ENCODE results near the gene ATP6V1G2. TPM values are rescaled to one million over a fixed set of nuclear protein-coding genes. Genes with fewer than 3 reads are reported as not detected.

Gene ATP6V1G2
- total RNA-seq, 4 donors from 2014 or later = 0.82 to 0.95 TPM; not detected in 2

DNA sequence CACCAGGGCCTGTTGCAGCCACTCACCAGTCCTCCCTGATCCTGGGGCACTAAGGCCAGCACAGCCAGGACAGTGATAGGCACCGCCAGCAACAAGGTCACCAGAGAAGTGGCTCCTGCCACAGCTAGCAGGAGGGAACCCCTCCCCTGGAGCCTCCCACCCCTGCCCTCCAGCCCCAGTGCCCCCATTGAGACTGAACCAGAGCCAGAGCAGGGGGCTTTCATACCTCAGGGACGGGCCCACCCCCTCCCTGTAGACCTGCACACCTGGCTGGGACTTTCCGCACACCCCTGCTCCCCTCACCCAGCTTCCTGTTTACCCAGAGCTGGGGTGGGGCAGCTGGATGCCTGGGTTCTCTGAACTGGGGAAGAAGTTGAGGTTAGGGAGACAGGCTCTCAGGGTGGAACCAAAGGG is 35.8 kb upstream of the ATP6V1G2 start, which contains the start of gene LTB:
Gene LTB (minus strand): TSS at position 195 of the 414 bp plus-strand sequence. CDS start 7 bp downstream, at position 188.
- H3K36me3 ChIP-seq = no peaks in the 10 kb centered on the region
- peaks cover 6 to 38% (median 7%) of the 10 kb centered on the region in 4 donors for H3K4me1 ChIP-seq
- 56% methylated on average over 3 of the region's 3 CpGs; no CpG with 5 or more reads in 1 of the 2 donors for WGBS, 2 donors (ENCODE audit: low coverage in 1 of 2)
- H3K27me3 ChIP-seq = peaks cover 7% of the 10 kb centered on the region
- intact Hi-C loops (cut with DNase I; ENCODE audit: low total_unique reads) (loop anchor here (5.0 kb wide), 1 partner anchor 35 kb away; the partner anchor contains the start of genes ATP6V1G2 and NFKBIL1), in situ Hi-C loops (cut with MboI; ENCODE audit: low pct_ligation_motif_present in 1 of 4, low pct_unique_long_range_greater_than_20kb in 1 of 4, low sequenced_read_pairs in 3 of 4) (no loop called here)
- peak; percentile 41 for DNase-seq
- peak within 1 kb of the TSS; percentile 52 to 96 (median 75) for H3K4me3 ChIP-seq
- H3K9me3 ChIP-seq = no peaks in the 10 kb centered on the region
- TF ChIP-seq POLR2AphosphoS5 (IDR thresholded peaks at IDR 0.05) (no peak), POLR2A (IDR thresholded peaks at IDR 0.05) (no peak), EP300 (IDR thresholded peaks at IDR 0.05; ENCODE audit: low read depth) (no peak)
- TF ChIP-seq, protein P1, sequence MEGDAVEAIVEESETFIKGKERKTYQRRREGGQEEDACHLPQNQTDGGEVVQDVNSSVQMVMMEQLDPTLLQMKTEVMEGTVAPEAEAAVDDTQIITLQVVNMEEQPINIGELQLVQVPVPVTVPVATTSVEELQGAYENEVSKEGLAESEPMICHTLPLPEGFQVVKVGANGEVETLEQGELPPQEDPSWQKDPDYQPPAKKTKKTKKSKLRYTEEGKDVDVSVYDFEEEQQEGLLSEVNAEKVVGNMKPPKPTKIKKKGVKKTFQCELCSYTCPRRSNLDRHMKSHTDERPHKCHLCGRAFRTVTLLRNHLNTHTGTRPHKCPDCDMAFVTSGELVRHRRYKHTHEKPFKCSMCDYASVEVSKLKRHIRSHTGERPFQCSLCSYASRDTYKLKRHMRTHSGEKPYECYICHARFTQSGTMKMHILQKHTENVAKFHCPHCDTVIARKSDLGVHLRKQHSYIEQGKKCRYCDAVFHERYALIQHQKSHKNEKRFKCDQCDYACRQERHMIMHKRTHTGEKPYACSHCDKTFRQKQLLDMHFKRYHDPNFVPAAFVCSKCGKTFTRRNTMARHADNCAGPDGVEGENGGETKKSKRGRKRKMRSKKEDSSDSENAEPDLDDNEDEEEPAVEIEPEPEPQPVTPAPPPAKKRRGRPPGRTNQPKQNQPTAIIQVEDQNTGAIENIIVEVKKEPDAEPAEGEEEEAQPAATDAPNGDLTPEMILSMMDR (IDR thresholded peaks at IDR 0.05) = no peak
- H3K27ac ChIP-seq = peak within 1 kb of the TSS; percentile 79 to 91 (median 86)

DNA sequence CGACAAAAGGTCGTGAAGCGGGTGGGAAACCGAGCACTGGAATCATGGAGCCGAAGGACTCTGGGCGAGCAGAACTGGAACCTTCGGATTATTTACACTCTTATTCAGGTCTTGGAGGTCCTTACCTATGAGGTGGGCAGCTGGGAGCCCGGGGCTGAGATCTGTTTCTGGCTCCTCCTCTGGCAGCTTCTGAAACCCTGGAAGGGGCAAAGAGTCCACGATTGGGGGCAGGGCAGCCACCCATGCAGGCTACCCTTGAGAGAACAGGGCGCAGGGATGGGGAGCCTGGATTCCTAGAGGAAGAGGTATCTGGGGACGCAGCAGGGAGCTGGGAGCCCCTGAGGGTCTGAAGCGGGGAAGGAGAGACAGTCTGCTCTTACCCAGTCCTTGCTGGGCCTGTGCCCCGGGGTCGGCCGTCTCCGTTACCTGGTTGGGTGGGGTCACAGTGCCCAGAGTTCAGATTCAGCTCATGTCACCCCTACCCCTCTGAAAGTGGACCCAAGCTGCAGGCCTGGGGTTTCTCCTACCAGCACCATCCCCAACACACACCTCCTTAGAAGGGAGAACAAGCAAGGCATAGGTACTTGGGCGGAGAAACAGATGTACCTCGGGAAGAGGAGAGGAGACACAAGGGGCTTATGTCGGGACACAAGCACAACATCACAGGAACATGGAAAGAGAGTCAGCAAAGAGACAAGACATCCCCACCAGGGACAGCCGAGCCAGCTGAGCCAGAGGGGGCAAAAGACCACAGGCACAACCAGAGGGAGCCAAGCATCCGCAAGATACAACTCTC is 35.2 kb upstream of the ATP6V1G2 start:
- 12 to 47% methylated on average over 3 to 21 of the region's 21 CpGs for WGBS, 2 donors (ENCODE audit: low coverage in 1 of 2)
- no peaks in the 10 kb centered on the region for H3K9me3 ChIP-seq
- intact Hi-C loops (cut with DNase I; ENCODE audit: low total_unique reads) (loop anchor here (5.0 kb wide), 1 partner anchor 34 kb away; the partner anchor contains the start of genes ATP6V1G2 and NFKBIL1), in situ Hi-C loops (cut with MboI; ENCODE audit: low pct_ligation_motif_present in 1 of 4, low pct_unique_long_range_greater_than_20kb in 1 of 4, low sequenced_read_pairs in 3 of 4) (no loop called here)
- peak overlapping the region; percentile 52 to 96 (median 75) for H3K4me3 ChIP-seq
- H3K4me1 ChIP-seq = peaks cover 6 to 36% (median 7%) of the 10 kb centered on the region in 4 donors
- H3K36me3 ChIP-seq = no peaks in the 10 kb centered on the region
- peaks cover 7% of the 10 kb centered on the region for H3K27me3 ChIP-seq
- TF ChIP-seq, protein P1 (IDR thresholded peaks at IDR 0.05) = no peak
- TF ChIP-seq POLR2A (IDR thresholded peaks at IDR 0.05) (no peak), POLR2AphosphoS5 (IDR thresholded peaks at IDR 0.05) (no peak), EP300 (IDR thresholded peaks at IDR 0.05; ENCODE audit: low read depth) (no peak)
- no peak for DNase-seq
- H3K27ac ChIP-seq = peak overlapping the region; percentile 79 to 91 (median 86)

DNA sequence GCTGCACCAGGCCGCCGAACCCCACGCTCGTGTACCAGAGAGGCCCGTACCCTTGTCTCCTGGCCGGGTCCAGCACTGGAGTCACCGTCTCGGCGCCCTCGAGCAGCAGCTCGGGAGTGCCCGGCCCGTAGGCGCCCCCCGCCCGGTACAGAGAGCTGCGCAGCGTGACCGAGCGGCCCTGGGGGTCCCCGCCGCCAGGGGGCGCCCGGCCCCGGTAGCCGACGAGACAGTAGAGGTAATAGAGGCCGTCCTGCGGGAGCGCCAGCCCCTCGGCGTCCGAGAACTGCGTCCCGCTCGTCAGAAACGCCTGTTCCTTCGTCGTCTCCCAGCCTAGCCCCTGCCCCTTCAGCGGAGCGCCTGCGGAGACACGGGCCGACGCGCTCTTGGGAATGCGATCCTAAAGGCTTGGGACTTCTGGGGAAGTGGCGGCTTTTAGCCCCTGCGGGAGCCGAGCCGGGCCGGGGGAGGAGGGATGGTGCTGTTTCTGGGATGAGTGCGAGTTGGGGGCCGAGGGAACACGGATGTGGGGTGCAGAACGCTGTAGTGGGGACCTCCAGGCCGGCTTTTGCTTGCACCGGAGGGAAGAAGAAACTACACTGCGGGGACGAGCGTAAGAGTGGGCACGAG is 34.5 kb upstream of the ATP6V1G2 start:
- peak; percentile 88 for DNase-seq
- H3K27ac ChIP-seq = peak overlapping the region; percentile 79 to 91 (median 86)
- peaks cover 7% of the 10 kb centered on the region for H3K27me3 ChIP-seq
- in situ Hi-C loops (cut with MboI; ENCODE audit: low pct_ligation_motif_present in 1 of 4, low pct_unique_long_range_greater_than_20kb in 1 of 4, low sequenced_read_pairs in 3 of 4) = no loop called here
- H3K4me1 ChIP-seq = peaks cover 6 to 33% (median 7%) of the 10 kb centered on the region in 4 donors
- H3K4me3 ChIP-seq = peak overlapping the region; percentile 52 to 96 (median 75)
- H3K9me3 ChIP-seq = no peaks in the 10 kb centered on the region
- peak; percentile 48 for TF ChIP-seq POLR2A (IDR thresholded peaks at IDR 0.05)
- TF ChIP-seq EP300 (IDR thresholded peaks at IDR 0.05; ENCODE audit: low read depth) = no peak
- TF ChIP-seq, protein P1 (IDR thresholded peaks at IDR 0.05) = peak; percentile 92 to 99 (median 97)
- peak; percentile 41 to 66 (median 57) for TF ChIP-seq POLR2AphosphoS5 (IDR thresholded peaks at IDR 0.05)
- intact Hi-C loops (cut with DNase I; ENCODE audit: low total_unique reads) = loop anchor here (5.0 kb wide), 1 partner anchor 34 kb away; the partner anchor contains the start of genes ATP6V1G2 and NFKBIL1
- 0% methylated on average over 47 of the region's 62 CpGs; no CpG with 5 or more reads in 1 of the 2 donors for WGBS, 2 donors (ENCODE audit: low coverage in 1 of 2)
- H3K36me3 ChIP-seq = no peaks in the 10 kb centered on the region

DNA sequence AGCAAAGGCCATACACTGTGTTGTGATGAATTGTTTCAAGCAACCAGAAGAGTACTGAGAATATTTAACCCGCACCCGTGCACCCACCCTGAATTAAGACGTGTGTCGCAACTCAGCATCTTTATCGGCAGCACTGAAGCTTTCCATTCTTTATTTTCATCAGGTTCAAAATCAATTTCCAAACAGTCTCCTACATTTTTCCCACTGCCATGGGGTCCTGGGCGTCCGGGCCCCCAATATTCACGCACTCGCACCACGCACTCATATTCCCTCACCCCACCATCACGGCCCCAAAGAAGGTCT is 34.0 kb upstream of the ATP6V1G2 start:
- in situ Hi-C loops (cut with MboI; ENCODE audit: low pct_ligation_motif_present in 1 of 4, low pct_unique_long_range_greater_than_20kb in 1 of 4, low sequenced_read_pairs in 3 of 4) (no loop called here), intact Hi-C loops (cut with DNase I; ENCODE audit: low total_unique reads) (loop anchor here (5.0 kb wide), 1 partner anchor 33 kb away; the partner anchor contains the start of genes ATP6V1G2 and NFKBIL1)
- no peak for DNase-seq
- H3K4me1 ChIP-seq = peaks cover 6 to 28% (median 7%) of the 10 kb centered on the region in 4 donors
- TF ChIP-seq EP300 (IDR thresholded peaks at IDR 0.05; ENCODE audit: low read depth) (no peak), POLR2A (IDR thresholded peaks at IDR 0.05) (no peak), POLR2AphosphoS5 (IDR thresholded peaks at IDR 0.05) (no peak)
- TF ChIP-seq, protein P1 (IDR thresholded peaks at IDR 0.05) = no peak
- peaks cover 7% of the 10 kb centered on the region for H3K27me3 ChIP-seq
- peak overlapping the region; percentile 79 to 91 (median 86) for H3K27ac ChIP-seq
- no peaks in the 10 kb centered on the region for H3K9me3 ChIP-seq
- no peaks in the 10 kb centered on the region for H3K36me3 ChIP-seq
- WGBS, 2 donors (ENCODE audit: low coverage in 1 of 2) = 45 to 58% methylated on average over 5 to 11 of the region's 11 CpGs
- peak overlapping the region; percentile 52 to 96 (median 75) for H3K4me3 ChIP-seq
